ENCODE results near the gene ACY1. TPM values are rescaled to one million over a fixed set of nuclear protein-coding genes. Genes with fewer than 3 reads are reported as not detected.

Gene ACY1
- polyA plus RNA-seq (2012; rRNA removed) = 93.0 and 96.2 TPM in 2 replicates
- 44.0 and 62.5 TPM in 2 replicates for polyA plus RNA-seq (2012; cell fraction: cytosol; rRNA removed)
- 136 and 173 TPM in 2 replicates for polyA plus RNA-seq (2012; cell fraction: nucleus; rRNA removed)

- DNase-seq = peak; percentile 97
- no peaks in the 10 kb centered on the region for H4K20me1 ChIP-seq (ENCODE audit: insufficient read depth)
- peak within 1 kb of the TSS; percentile 89 to 93 for H3K27ac ChIP-seq (ENCODE audit: low read depth in 2 of 2, low read length in 1 of 2)
- peak within 1 kb of the TSS; percentile 97 for H3K4me2 ChIP-seq
- peak within 1 kb of the TSS; percentile 68 to 90 for H3K4me3 ChIP-seq (ENCODE audit: low read depth in 2 of 2, low read length in 1 of 2)
- H3K36me3 ChIP-seq (replicated peaks in 1 of 2; ENCODE audit: control insufficient read depth in 1 of 2, insufficient read depth in 2 of 2, low read length in 1 of 2) = peaks cover 0 to 5% of the 10 kb centered on the region in 2 experiments
- no peaks in the 10 kb centered on the region for H3K9me3 ChIP-seq
- H3K4me1 ChIP-seq (ENCODE audit: control insufficient read depth in 1 of 2, insufficient read depth in 2 of 2, low read depth in 1 of 2, low read length in 1 of 2) = peaks cover 5 to 19% of the 10 kb centered on the region in 2 experiments; a peak in 3 of 4 replicates
- peaks cover 40% of the 10 kb centered on the region for H3K79me2 ChIP-seq (ENCODE audit: insufficient read depth)
- ChIA-PET POLR2A (interaction anchor here (0.8 to 4.3 kb wide), 10 partner anchors 8 to 46 kb away, joined by 3 to 42 read pairs (median 4); partner anchors contain the start of genes ABHD14A, ABHD14B, PARP3 and RPL29), CTCF (interaction anchor here (0.6 to 4.8 kb wide), 24 partner anchors 9 to 489 kb away, joined by 3 to 45 read pairs (median 4); partner anchors contain the start of genes ABHD14A, ABHD14B, GPR62 and PARP3)
- H2AFZ ChIP-seq (ENCODE audit: low read depth) = peak within 1 kb of the TSS; percentile 94; the same call in 1 of the 2 replicates
- peaks cover 15% of the 10 kb centered on the region for H3F3A ChIP-seq (replicated peaks; ENCODE audit: insufficient read depth)
- 0% methylated on average over 26 of the region's 68 CpGs for WGBS (ENCODE audit: low lambda C conversion rate)
- peak within 1 kb of the TSS; percentile 89 for H3K9ac ChIP-seq
- H3K27me3 ChIP-seq (ENCODE audit: insufficient read depth) = no peaks in the 10 kb centered on the region
- no peaks in the 10 kb centered on the region for H3K9me2 ChIP-seq
- TF ChIP-seq RXRA (IDR thresholded peaks at IDR 0.05; ENCODE audit: borderline replicate concordance, low read depth) (no peak), MAX (IDR thresholded peaks at IDR 0.05; ENCODE audit: low read depth) (peak; percentile 98), JUND (IDR thresholded peaks at IDR 0.05) (no peak), REST (IDR thresholded peaks at IDR 0.05; ENCODE audit: low read depth, low read length) (peak; percentile 7; the same call in 1 of the 2 replicates), USF1 (IDR thresholded peaks at IDR 0.05; ENCODE audit: borderline replicate concordance, low read depth) (peak; percentile 89), SIN3A (IDR thresholded peaks at IDR 0.05; ENCODE audit: borderline replicate concordance, low read depth, low read length) (0 out of 2 replicates have a peak, but pooled peaks have one; percentile 53), IRF3 (IDR thresholded peaks at IDR 0.05; ENCODE audit: low read depth, low read length) (no peak), SMC3 (IDR thresholded peaks at IDR 0.05; ENCODE audit: low read depth, low read length) (0 out of 2 replicates have a peak, but pooled peaks have one; percentile 0), PBX3 (IDR thresholded peaks at IDR 0.05) (no peak; the same call in none of the 2 replicates), FOXJ3 (CRISPR knock-in tag; IDR thresholded peaks at IDR 0.05) (no peak; the same call in 1 of the 2 replicates), MXI1 (IDR thresholded peaks at IDR 0.05; ENCODE audit: low read depth, low read length) (peak; percentile 95), GABPA (IDR thresholded peaks at IDR 0.05; ENCODE audit: low read depth) (peak; percentile 57), TAF1 (IDR thresholded peaks at IDR 0.05; ENCODE audit: borderline replicate concordance, low read depth, low read length) (peak; percentile 49; the same call in 1 of the 2 replicates), NRF1 (IDR thresholded peaks at IDR 0.05; ENCODE audit: low read depth, low read length) (no peak; the same call in 1 of the 2 replicates), POLR2AphosphoS5 (IDR thresholded peaks at IDR 0.05; ENCODE audit: low read depth, low read length) (peak; percentile 32; the same call in 1 of the 2 replicates), USF2 (IDR thresholded peaks at IDR 0.05; ENCODE audit: borderline replicate concordance, low read depth, low read length) (peak; percentile 48), CTCF (IDR thresholded peaks at IDR 0.05) (peak; percentile 4; the same call in 1 of the 2 replicates)
These were observed at the start of gene ACY1 for GRCh38 chr3:51982838-51983577. TSS of gene ACY1 (plus strand) at chr3:51983535. CDS start at chr3:51984065, 530 bp downstream.
